NCI-H1048 (cell line): ENCODE data around the gene KAT6B.

Source experiments
- DNase-seq: peaks from one replicate; lab custom pipeline; 2025; lab: John Stamatoyannopoulos, UW

The KAT6B gene

DNA sequence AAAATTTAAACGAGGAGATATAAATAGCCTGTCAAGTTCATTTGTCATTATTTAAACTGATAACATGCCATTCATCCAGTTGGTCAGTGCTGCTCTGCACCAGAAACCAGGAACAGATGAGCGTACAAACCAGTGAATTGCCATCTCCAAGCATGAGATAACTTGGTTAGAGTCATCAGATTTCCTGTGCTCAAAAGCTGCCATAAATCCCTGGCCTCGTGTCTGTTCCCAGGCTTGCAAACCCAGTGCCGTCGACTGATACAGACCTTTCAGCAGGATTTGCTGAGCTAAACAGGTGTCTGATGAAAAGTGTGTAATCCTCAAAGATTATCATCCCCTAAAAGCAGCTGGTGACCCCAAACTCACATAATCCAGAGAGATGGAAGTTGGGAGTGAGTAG is 189.0 kb downstream of the KAT6B start:
- DNase-seq, result no peak

DNA sequence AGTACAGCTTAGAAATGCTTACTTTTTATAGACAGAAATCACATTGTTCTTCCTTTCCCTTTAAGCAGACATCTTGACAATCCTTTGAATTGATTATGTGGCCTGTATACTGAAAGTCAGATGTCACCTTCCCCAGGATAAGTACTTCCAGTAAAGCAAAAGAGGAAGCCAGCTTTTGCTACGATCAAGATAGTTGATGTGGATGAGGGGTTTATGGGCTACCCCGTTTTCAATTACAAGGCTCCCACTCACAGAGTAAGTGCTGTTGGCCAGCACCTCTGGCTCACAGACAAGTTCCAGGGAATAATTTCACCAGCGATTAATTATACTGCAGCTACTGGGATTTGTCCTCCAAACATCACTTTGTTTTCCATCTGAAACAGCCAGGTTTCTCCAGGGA is 189.9 kb downstream of the KAT6B start:
- no peak for DNase-seq

DNA sequence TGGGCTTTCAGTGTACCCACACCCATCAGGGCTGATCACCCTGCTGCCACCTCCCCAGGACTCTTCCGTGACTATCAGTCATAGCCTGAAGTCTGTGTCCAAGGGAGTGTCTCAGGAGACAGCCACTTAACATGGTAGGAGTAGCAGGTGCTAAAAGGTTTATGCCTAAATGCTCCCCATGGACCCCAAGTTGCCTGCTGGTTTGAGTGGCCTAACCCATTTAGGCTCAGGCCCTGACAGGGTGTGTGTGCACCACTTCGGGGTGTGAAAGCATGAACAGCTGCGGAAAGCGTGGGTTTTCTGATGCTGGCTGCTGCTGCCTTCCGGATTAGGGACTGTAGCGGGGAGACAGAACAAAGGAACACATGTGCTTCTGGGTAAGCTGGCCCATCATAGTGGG is 191.9 kb downstream of the KAT6B start:
- no peak for DNase-seq

GRCh38 chr10:75018686-75019307 is 192.4 kb downstream of the KAT6B start:
- DNase-seq, result no peak

GRCh38 chr10:75019370-75019769 is 193.0 kb downstream of the KAT6B start:
- no peak for DNase-seq

DNA sequence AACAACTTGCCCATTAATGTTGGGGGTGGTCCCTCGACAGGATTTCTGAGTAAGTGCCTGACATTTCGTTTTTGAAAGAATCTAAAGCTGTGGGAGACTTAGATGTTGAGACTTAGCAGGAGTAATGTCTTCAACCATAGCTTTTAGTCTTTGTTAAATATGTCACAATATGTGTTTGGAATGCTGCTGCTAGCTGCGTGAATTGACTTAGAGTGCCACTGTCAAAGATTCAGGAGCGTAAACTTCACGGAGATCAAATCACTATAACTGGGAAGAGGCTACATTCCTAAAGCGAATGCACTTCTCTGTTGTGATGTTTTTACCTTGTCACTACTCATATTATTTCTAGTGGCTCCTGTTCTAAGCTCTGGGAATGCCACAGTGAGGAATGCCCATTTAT is 193.8 kb downstream of the KAT6B start:
- no peak for DNase-seq

- no peak for DNase-seq
Measured at GRCh38 chr10:75021379-75022249, 195.2 kb downstream of the KAT6B start.

- no peak for DNase-seq
Measured at GRCh38 chr10:75023074-75023473, 196.7 kb downstream of the KAT6B start.

DNA sequence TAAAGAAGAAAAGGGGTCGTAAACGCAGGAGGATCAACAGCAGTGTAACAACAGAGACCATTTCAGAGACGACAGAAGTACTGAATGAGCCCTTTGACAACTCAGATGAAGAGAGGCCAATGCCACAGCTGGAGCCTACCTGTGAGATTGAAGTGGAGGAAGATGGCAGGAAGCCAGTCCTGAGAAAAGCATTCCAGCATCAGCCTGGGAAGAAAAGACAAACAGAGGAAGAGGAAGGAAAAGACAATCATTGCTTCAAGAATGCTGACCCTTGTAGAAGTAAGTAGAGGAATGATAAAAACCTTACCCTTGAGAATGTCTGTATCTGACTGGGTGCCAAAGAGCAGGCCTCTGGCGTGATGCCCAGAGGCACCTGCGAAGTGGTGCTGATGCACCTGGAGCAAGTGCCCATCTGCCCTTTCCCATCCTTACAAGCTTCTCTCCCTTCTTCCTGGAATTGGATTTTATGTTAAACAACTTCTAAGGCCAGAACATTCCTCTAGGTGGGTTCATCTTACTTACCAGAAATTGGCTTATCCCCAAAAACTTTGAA is 198.6 kb downstream of the KAT6B start:
- DNase-seq, result no peak

DNA sequence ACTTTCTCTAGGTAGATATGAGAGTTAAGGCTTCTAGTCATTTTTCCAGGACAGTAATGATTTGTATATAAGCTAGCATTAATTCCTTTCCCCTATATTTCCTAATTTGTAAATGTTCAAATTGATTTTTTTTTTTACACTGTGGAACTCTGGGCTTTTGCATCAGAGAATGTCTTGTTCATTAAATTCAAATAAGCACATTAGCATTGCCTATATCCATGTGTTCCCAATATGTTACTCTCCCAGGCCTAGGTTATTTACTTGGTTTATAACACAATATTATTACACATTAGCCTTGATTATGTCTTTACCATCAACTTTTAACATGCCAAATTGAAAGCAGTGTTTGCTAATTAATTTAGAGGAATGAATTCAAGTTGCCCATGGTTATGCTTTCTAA is 201.6 kb downstream of the KAT6B start:
- DNase-seq, result no peak

- DNase-seq, result no peak
Measured at GRCh38 chr10:75028748-75029147, 202.3 kb downstream of the KAT6B start.

DNA sequence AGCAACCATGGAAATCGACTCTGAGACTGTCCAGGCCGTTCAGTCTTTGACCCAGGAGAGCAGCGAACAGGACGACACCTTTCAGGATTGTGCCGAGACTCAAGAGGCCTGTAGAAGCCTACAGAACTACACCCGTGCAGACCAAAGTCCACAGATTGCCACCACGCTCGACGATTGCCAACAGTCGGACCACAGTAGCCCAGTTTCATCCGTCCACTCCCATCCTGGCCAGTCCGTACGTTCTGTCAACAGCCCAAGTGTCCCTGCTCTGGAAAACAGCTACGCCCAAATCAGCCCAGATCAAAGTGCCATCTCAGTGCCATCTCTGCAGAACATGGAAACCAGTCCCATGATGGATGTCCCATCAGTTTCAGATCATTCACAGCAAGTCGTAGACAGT is 203.0 kb downstream of the KAT6B start:
- no peak for DNase-seq

DNA sequence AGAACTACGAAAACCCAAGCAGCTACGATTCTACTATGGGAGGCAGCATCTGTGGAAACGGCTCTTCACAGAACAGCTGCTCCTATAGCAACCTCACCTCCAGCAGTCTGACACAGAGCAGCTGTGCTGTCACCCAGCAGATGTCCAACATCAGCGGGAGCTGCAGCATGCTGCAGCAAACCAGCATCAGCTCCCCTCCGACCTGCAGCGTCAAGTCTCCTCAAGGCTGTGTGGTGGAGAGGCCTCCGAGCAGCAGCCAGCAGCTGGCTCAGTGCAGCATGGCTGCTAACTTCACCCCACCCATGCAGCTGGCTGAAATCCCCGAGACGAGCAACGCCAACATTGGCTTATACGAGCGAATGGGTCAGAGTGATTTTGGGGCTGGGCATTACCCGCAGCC is 203.5 kb downstream of the KAT6B start:
- no peak for DNase-seq

DNA sequence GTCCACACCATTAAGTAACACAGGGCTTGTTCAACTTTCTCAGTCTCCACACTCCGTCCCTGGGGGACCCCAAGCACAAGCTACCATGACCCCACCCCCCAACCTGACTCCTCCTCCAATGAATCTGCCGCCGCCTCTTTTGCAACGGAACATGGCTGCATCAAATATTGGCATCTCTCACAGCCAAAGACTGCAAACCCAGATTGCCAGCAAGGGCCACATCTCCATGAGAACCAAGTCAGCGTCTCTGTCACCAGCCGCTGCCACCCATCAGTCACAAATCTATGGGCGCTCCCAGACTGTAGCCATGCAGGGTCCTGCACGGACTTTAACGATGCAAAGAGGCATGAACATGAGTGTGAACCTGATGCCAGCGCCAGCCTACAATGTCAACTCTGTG is 204.0 kb downstream of the KAT6B start:
- DNase-seq, result no peak

- no peak for DNase-seq
Measured at GRCh38 chr10:75032119-75032518, 205.7 kb downstream of the KAT6B start.

DNA sequence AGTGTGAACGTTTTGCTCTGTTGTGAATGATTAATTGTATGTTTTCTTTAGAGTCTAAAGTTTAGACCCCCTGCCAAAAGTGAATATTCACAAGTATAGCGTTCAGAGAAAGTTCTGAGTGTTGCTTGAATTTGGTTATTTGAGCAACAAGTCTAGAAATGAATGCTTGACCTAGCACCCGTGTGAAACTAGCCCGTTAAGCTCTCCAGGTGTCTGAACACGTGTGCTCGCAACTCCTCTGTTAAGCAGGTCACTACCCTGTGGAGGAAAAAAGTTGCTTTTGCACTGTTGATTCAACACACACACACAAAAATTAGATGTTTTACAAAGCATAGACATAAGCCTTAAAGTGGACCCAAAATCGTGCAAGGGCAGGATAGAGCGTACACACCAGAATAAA is 206.4 kb downstream of the KAT6B start:
- no peak for DNase-seq

DNA sequence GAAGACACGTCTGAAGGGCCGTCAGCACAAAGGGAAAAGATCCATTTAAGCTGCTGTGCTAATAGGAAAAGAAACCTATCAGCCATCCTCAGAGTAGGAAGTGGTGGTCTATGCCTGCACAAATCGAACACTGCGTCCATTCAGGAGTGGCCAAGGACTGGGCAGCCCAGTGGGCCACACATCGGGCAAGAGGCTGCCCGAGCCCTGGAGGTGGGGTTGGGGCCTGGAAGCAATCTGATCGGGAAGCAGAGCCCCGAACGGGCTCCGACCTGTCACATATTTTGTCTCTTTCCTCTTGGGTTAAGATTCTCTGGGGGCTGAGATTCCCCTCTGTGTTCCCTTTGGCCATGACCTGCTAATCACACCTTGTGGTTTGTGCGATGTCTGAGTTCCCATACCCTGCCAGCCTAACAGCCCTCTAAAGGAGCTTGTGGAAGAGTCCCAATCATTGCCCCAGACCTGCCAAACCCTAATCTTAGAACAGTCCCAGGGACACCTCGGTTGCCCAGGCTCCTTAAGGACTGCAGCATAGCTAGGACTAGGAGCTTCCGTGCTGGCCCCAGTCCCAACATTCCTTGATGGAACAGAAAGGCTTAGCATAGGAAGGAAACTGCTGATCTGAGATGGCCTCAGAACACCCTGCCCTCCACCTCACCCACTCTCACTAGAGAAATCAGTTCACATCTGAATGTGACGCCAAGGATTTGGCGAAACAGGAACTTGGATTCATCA is 207.2 kb downstream of the KAT6B start:
- no peak for DNase-seq

- no peak for DNase-seq
Measured at GRCh38 chr10:75034131-75034512, 207.7 kb downstream of the KAT6B start.

GRCh38 chr10:75034714-75035258 is 208.4 kb downstream of the KAT6B start:
- no peak for DNase-seq

GRCh38 chr10:75035975-75036708 is 209.7 kb downstream of the KAT6B start:
- no peak for DNase-seq
